ENCODE results near the gene TPBGL.

GRCh38 chr11:75269367-75269660 lies 28.7 kb downstream of the TPBGL start:
- TF ChIP-seq POLR2A (IDR thresholded peaks at IDR 0.05; ENCODE audit: low read depth, low read length) (no peak), TAF1 (IDR thresholded peaks at IDR 0.05; ENCODE audit: low read depth, low read length) (no peak), PAX5 (IDR thresholded peaks at IDR 0.05; ENCODE audit: insufficient read depth, low read length, severe bottlenecking) (no peak)
